ENCODE measurements around the gene RAB35. TPM values are rescaled to one million over a fixed set of nuclear protein-coding genes. Genes with fewer than 3 reads are reported as not detected.

RAB35 gene
- total and polyA plus RNA-seq, 2 of the 4 experiments (the other 2 are of a cell fraction) = 32.6 to 49.6 TPM

DNA sequence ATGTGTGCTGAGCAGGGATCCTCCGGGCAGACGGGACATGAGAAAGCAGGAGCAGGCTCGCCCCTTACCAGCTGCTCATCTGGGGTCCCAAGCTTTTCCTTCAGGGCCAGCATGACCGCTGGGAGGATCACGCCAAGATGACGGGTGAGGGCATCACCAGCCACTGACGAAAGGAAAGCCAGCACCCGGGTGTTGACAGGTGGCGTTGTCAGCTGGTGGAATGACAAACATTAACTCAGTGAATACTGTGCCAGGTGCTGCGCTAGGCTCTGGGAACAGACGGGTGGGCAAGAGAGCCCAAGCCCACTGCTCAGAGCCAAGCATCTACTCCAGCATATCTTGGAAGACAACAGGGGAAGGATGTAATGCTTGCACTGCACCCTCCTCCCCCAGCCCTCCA is 21.3 kb upstream of the RAB35 start:
- intact Hi-C loops (cut with micrococcal nuclease) (no loop called here), dilution Hi-C loops (cut with HindIII; ENCODE audit: low sequenced_read_pairs, unreplicated experiment) (no loop called here), in situ Hi-C loops (cut with MboI; ENCODE audit: low sequenced_read_pairs) (no loop called here)
- Histone ChIP-seq H3K18ac (ENCODE audit: low read depth, low read length) (no peak overlapping the region), H3K56ac (ENCODE audit: extremely low read depth, insufficient read depth, low read length) (no peak overlapping the region), H3K36me3 (ENCODE audit: control insufficient read depth, insufficient read depth, low read length) (peaks cover 85% of the 10 kb centered on the region), H3K9me3 (ENCODE audit: control insufficient read depth, insufficient read depth, low read length) (no peaks in the 10 kb centered on the region), H3K9me1 (ENCODE audit: insufficient read depth, low read length) (peaks cover 28% of the 10 kb centered on the region), H2BK5ac (ENCODE audit: low read depth, low read length, poor library complexity, severe bottlenecking) (no peak overlapping the region), H3K4me2 (ENCODE audit: low read depth, low read length) (no peak overlapping the region), H3K4ac (ENCODE audit: low read depth, low read length) (no peak overlapping the region), H3K4me3 (ENCODE audit: insufficient read depth, low read depth, low read length) (no peak overlapping the region), H2BK20ac (ENCODE audit: low read depth, low read length) (no peak overlapping the region), H2BK120ac (ENCODE audit: low read depth, low read length) (no peak overlapping the region), H2AK9ac (replicated peaks; ENCODE audit: low read depth, low read length, poor library complexity) (no peak overlapping the region), H3K27ac (ENCODE audit: insufficient read depth, low read length) (no peak overlapping the region), H3K14ac (replicated peaks; ENCODE audit: low read depth, low read length) (no peak overlapping the region), H3K79me1 (ENCODE audit: low read depth in 1 of 2, low read length in 2 of 2) (peaks cover 19 to 58% of the 10 kb centered on the region in 2 experiments), H4K8ac (ENCODE audit: low read depth in 2 of 2, low read length in 2 of 2) (no peak overlapping the region), H3K23ac (ENCODE audit: low read depth, low read length) (no peak overlapping the region), H3K27me3 (ENCODE audit: control insufficient read depth, insufficient read depth, low read length) (no peaks in the 10 kb centered on the region), H3K9ac (ENCODE audit: low read depth, low read length) (no peak overlapping the region), H3K4me1 (ENCODE audit: control insufficient read depth, insufficient read depth, low read length) (peaks cover 11% of the 10 kb centered on the region), H4K91ac (ENCODE audit: insufficient read depth, low read depth, low read length) (no peak overlapping the region), H4K5ac (ENCODE audit: low read depth, low read length) (no peak overlapping the region), H2AK5ac (ENCODE audit: low read depth, low read length) (no peak overlapping the region), H2BK15ac (ENCODE audit: low read depth, low read length) (no peak overlapping the region), H2AFZ (replicated peaks; ENCODE audit: low read length, poor library complexity) (no peak overlapping the region), H4K20me1 (ENCODE audit: insufficient read depth, low read length) (peaks cover 19% of the 10 kb centered on the region)
- TSS peak; percentile 82 for BruUV-seq (replicated peaks)
- TF ChIP-seq, protein P1, sequence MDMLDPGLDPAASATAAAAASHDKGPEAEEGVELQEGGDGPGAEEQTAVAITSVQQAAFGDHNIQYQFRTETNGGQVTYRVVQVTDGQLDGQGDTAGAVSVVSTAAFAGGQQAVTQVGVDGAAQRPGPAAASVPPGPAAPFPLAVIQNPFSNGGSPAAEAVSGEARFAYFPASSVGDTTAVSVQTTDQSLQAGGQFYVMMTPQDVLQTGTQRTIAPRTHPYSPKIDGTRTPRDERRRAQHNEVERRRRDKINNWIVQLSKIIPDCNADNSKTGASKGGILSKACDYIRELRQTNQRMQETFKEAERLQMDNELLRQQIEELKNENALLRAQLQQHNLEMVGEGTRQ (IDR thresholded peaks at IDR 0.05; ENCODE audit: low read depth, low read length) = no peak
- TF ChIP-seq BHLHE40 (IDR thresholded peaks at IDR 0.05; ENCODE audit: low read depth, low read length) (no peak), SMC3 (IDR thresholded peaks at IDR 0.05; ENCODE audit: low read depth, low read length) (no peak)
- DNase-seq = no peak
- CTCF ChIA-PET = no interaction called here
- ATAC-seq (ENCODE audit: low read depth) = no peak
- POLR2A ChIA-PET (ENCODE audit: unreplicated experiment) = no interaction called here
- 100% methylated on average over 3 of the region's 11 CpGs; no CpG with 5 or more reads in 1 of the 2 experiments for WGBS, 2 experiments (ENCODE audit: extremely low coverage in 2 of 2, insufficient read length in 1 of 2)

Data from IMR-90 (cell line).